ENCODE results near the gene ACVR1. TPM values are rescaled to one million over a fixed set of nuclear protein-coding genes. Genes with fewer than 3 reads are reported as not detected.

ACVR1 gene
- total and polyA plus RNA-seq, 2 of the 13 experiments (the other 11 are each of a cell fraction or from before 2014, with no cell fraction given), result 2.3 to 5.4 TPM

- TF ChIP-seq, protein P1, sequence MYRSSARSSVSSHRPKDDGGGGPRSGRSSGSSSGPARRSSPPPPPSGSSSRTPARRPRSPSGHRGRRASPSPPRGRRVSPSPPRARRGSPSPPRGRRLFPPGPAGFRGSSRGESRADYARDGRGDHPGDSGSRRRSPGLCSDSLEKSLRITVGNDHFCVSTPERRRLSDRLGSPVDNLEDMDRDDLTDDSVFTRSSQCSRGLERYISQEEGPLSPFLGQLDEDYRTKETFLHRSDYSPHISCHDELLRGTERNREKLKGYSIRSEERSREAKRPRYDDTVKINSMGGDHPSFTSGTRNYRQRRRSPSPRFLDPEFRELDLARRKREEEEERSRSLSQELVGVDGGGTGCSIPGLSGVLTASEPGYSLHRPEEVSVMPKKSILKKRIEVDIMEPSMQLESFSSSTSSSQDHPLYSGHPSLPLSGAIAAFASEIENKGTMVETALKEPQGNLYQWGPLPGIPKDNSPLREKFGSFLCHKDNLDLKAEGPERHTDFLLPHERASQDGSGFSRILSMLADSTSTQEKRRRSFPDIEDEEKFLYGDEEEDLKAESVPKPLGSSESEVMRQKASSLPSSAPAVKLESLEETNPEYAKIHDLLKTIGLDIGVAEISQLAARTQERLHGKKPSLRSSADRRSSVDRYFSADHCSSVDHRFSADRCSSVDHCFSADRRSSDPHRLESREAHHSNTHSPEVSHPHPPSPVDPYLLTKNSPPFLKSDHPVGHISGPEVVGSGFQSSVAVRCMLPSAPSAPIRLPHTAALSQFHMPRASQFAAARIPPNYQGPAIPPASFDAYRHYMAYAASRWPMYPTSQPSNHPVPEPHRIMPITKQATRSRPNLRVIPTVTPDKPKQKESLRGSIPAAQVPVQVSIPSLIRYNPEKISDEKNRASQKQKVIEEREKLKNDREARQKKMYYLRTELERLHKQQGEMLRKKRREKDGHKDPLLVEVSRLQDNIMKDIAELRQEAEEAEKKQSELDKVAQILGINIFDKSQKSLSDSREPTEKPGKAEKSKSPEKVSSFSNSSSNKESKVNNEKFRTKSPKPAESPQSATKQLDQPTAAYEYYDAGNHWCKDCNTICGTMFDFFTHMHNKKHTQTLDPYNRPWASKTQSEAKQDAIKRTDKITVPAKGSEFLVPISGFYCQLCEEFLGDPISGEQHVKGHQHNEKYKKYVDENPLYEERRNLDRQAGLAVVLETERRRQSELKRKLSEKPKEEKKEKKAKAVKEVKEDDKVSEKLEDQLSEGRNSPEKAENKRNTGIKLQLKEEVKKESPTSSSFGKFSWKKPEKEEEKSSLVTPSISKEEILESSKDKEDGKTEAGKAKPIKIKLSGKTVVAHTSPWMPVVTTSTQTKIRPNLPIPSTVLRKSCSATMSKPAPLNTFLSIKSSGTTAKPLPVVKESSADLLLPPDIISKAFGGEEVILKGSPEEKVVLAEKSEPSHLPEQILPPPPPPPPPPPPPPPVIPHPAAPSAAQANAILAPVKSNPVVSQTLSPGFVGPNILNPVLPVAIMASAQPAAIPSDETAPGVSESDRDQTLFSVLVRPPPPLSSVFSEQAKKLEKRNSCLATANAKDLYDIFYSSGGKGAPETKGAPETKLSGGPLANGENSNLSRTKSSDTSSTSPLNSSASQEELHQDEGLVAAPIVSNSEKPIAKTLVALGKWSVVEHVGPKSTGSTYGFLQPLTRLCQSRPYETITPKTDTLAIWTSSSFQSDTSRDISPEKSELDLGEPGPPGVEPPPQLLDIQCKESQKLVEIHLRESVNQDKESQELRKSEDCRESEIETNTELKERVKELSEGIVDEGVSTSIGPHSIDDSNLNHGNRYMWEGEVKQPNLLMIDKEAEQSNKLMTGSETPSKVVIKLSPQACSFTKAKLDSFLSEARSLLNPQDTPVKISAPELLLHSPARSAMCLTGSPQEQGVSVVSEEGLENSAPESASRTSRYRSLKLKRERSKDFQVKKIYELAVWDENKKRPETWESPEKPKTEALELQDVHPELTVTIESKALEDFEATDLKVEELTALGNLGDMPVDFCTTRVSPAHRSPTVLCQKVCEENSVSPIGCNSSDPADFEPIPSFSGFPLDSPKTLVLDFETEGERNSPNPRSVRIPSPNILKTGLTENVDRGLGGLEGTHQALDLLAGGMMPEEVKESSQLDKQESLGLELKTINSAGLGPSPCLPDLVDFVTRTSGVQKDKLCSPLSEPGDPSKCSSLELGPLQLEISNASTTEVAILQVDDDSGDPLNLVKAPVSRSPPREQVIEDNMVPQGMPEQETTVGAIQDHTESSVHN (CRISPR knock-in tag; IDR thresholded peaks at IDR 0.05), result no peak
- TF ChIP-seq ZNF761 (CRISPR knock-in tag; conservative IDR thresholded peaks at IDR 0.05) (no peak), ZNF569 (CRISPR knock-in tag; IDR thresholded peaks at IDR 0.05; ENCODE audit: borderline replicate concordance) (no peak), HOXA7 (CRISPR knock-in tag; IDR thresholded peaks at IDR 0.05) (no peak), ZKSCAN1 (IDR thresholded peaks at IDR 0.05; ENCODE audit: low read length) (no peak), ZNF589 (CRISPR knock-in tag; conservative IDR thresholded peaks at IDR 0.05) (no peak), ZNF546 (CRISPR knock-in tag; conservative IDR thresholded peaks at IDR 0.05) (no peak), HNF4A (CRISPR knock-in tag; IDR thresholded peaks at IDR 0.05) (peak; percentile 83), CBX1 (IDR thresholded peaks at IDR 0.05; ENCODE audit: low read depth) (peak; percentile 83), ZNF75D (CRISPR knock-in tag; IDR thresholded peaks at IDR 0.05; ENCODE audit: borderline replicate concordance) (no peak), ERF (CRISPR knock-in tag; IDR thresholded peaks at IDR 0.05) (peak; percentile 67; the same call in 1 of the 2 replicates), SMAD3 (CRISPR knock-in tag; IDR thresholded peaks at IDR 0.05) (peak; percentile 64), NFRKB (IDR thresholded peaks at IDR 0.05) (no peak), ZNF780A (CRISPR knock-in tag; IDR thresholded peaks at IDR 0.05) (no peak), RBM22 (optimal IDR thresholded peaks at IDR 0.05; ENCODE audit: low read length) (no peak), ZFP62 (CRISPR knock-in tag; IDR thresholded peaks at IDR 0.05) (no peak), NRL (CRISPR knock-in tag; IDR thresholded peaks at IDR 0.05; ENCODE audit: borderline replicate concordance) (0 out of 2 replicates have a peak, but pooled peaks have one; percentile 30), SMC3 (IDR thresholded peaks at IDR 0.05; ENCODE audit: low read length) (peak; percentile 26; the same call in 1 of the 2 replicates)
- TF ChIP-seq, protein P2, sequence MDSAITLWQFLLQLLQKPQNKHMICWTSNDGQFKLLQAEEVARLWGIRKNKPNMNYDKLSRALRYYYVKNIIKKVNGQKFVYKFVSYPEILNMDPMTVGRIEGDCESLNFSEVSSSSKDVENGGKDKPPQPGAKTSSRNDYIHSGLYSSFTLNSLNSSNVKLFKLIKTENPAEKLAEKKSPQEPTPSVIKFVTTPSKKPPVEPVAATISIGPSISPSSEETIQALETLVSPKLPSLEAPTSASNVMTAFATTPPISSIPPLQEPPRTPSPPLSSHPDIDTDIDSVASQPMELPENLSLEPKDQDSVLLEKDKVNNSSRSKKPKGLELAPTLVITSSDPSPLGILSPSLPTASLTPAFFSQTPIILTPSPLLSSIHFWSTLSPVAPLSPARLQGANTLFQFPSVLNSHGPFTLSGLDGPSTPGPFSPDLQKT (CRISPR knock-in tag; IDR thresholded peaks at IDR 0.05; ENCODE audit: borderline replicate concordance), result no peak
- TF ChIP-seq, protein P3, sequence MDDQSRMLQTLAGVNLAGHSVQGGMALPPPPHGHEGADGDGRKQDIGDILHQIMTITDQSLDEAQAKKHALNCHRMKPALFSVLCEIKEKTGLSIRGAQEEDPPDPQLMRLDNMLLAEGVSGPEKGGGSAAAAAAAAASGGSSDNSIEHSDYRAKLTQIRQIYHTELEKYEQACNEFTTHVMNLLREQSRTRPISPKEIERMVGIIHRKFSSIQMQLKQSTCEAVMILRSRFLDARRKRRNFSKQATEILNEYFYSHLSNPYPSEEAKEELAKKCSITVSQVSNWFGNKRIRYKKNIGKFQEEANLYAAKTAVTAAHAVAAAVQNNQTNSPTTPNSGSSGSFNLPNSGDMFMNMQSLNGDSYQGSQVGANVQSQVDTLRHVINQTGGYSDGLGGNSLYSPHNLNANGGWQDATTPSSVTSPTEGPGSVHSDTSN (CRISPR knock-in tag; IDR thresholded peaks at IDR 0.05; ENCODE audit: borderline replicate concordance), result no peak
- TF ChIP-seq, protein P4, sequence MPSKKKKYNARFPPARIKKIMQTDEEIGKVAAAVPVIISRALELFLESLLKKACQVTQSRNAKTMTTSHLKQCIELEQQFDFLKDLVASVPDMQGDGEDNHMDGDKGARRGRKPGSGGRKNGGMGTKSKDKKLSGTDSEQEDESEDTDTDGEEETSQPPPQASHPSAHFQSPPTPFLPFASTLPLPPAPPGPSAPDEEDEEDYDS (CRISPR knock-in tag; IDR thresholded peaks at IDR 0.05), result no peak
These were observed 35.5 kb downstream of the ACVR1 start (continued) for GRCh38 chr2:157840568-157841156.
